Liver (tissue), 3 donors: Measurements from ENCODE around the gene IL17RE.

Source experiments
- CTCF ChIP-seq: fragments of 150-350 bp; IDR thresholded peaks from 2 replicates; pipeline ENCODE4 v1.5.1; 2017; ENCODE audit warnings: improper control_type of control experiment, low read depth, low read length; ENCODE audit not compliant: missing input control
- HNF4A ChIP-seq, 2 donors: conservative IDR thresholded peaks; 2 replicates each; pipeline ENCODE4 v1.6.1; 2016; ENCODE audit warnings: antibody characterized with exemption in 2 of 2, mild to moderate bottlenecking in 2 of 2
- RAD21 ChIP-seq, 2 donors: IDR thresholded peaks; 2 replicates each; pipeline ENCODE4 v1.6.1; 2016; ENCODE audit warnings: antibody characterized with exemption in 2 of 2, mild to moderate bottlenecking in 2 of 2
- ZBTB33 ChIP-seq: IDR thresholded peaks from 2 replicates; pipeline ENCODE4 v1.6.1; 2016; ENCODE audit warnings: antibody characterized with exemption
- donor health status: healthy.
- donor health status: healthy.

GRCh38 chr3:9914559-9915253 is 12.1 kb downstream of the IL17RE start:
- TF ChIP-seq CTCF (no peak), HNF4A (conservative IDR thresholded peaks at IDR 0.05) (no peak), RAD21 (IDR thresholded peaks at IDR 0.05) (no peak), ZBTB33 (no peak)
